HG02884 (cell line): ENCODE data around the gene UBC.
"Not testable (repeated sequence)": the region's sequence is repeated elsewhere in the genome, so short reads cannot be mapped to it uniquely, and the experiment has no call there.

Source experiments
- ATAC-seq: cut with Tn5 transposase; IDR thresholded peaks from one replicate; pipeline ENCODE4 v1.9.1; 2021; ENCODE audit warnings: mild to moderate bottlenecking, moderate library complexity; ENCODE audit not compliant: unreplicated experiment

UBC gene

DNA sequence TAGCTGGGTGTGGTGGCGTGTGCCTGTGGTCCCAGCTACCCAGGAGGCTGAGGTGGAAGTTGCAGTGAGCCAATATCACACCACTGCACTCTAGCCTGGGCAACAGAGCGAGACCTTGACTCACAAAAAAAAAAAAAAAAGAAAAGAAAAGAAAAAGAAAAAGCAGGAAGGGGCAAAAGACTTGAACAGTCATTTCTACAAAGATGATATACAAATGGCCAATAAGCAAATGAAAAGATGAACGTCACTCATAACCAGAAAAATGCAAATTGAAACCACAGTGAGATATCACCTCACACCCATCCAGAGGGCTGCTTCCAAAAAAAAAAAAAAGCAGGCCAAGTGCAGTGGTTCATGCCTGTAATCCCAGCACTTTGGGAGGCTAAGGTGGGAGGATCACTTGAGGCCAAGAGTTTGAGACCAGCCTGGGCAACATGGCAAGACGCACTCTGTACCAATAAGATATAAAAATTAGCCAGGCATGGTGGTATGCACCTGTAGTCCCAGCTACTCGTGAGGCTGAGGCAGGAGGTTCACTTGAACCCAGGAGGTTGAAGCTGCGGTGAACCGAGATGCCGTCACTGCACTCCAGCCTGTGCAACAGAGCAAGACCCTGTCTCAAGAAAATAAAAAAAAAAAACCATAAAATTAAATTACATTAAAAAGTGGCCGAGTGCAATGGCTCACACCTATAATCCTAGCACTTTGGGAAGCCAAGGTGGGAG is 20.5 kb downstream of the UBC start:
- ATAC-seq = peak; percentile 55

- no peak for ATAC-seq
Measured at GRCh38 chr12:124888260-124888659, 26.2 kb downstream of the UBC start.

- ATAC-seq = not testable (repeated sequence)
Measured at GRCh38 chr12:124887766-124888165, 26.7 kb downstream of the UBC start.

DNA sequence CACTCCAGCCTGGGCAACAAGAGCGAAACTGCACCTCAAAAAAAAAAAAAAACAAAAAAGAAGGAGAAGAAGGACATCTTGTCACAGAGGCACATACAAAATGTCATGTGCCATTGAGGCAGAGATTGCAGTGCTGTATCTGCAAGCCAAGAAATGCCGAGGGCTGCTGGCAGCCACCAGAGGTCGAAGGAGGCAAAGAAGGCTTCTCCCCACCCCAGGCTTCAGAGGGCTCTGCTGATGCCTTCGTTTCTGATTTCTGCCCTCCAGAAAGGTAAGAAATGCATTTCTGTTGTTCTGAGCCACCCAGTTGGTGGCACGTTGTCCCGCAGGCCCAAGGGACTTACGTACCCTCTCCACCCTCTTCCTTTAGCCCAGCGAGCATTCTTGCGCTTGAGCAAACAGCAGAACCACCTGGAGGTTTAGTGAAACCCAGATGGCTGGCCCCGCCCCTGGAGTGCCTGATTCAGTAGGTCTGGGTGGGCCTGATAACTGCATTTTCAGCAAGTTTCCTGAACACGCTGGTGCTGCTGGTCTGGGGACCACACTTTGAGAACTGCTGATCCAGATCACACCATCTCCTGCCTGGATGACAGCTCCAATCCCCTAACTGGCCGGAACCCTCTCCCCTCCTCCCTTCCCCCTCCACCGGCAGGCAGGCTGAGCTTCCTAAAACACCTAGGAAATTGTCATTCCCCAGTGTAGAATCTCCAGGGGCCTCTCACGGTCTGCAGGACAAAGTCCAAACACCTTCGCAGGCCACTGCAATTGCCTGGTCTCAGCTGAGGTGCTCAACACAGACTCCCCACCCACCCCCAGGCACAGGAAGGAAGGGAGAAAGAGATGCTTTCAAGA is 29.6 kb downstream of the UBC start:
- peak; percentile 71 for ATAC-seq

GRCh38 chr12:124883263-124884130 is 31.0 kb downstream of the UBC start:
- ATAC-seq = no peak

- ATAC-seq = no peak
Measured at GRCh38 chr12:124881123-124881522, 33.3 kb downstream of the UBC start.

- ATAC-seq = not testable (repeated sequence)
Measured at GRCh38 chr12:124880335-124880734, 34.1 kb downstream of the UBC start.

- no peak for ATAC-seq
Measured at GRCh38 chr12:124878795-124879516, 35.5 kb downstream of the UBC start.

DNA sequence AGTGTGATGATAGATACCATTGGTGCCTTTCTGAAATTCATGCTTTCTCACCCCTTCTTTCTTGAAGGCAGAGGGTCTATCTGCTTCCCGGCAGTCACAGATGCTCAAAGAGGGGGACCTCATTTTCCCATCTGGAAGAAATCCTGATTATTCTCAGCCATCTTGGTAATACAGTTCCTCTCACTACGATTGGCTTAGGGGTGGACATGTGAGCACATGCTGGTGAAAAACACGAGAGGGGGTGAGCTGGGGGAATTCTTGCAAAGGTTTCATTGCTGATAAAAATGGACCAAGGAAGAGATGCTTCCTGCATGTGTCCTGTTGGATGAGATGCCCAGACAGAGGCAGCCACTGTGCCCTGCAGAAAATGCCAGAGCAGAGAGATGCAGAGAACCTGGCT is 37.0 kb downstream of the UBC start:
- ATAC-seq = no peak

DNA sequence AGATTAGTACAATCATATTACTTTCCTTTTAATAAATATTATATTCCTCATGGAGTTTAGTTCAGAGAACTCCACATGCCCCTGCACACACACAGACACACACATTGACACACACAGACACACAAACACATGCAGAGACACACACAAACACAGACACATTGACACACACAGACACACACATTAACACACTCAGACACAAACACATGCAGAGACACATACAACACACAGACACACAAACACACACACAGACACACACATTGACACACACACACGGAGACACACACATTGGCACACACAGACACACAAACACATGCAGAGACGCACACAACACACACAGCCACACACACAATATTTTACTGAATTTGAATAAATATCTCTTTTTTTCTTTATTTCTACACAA is 38.3 kb downstream of the UBC start:
- ATAC-seq = no peak

DNA sequence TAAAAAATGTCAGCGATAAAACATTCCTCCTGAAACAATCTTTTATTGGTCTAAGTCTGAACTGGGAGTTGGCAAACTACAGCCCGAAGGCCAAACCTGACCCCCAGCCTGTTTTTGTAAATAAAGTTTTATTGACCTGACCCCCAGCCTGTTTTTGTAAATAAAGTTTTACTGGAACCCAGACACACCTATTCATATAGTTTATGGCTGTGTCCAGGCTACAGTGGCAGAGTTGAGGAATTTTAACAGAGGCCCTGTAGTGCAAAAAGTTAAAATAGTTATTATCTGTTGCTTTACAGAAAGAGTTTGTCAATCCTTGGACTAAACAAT is 38.7 kb downstream of the UBC start:
- no peak for ATAC-seq

DNA sequence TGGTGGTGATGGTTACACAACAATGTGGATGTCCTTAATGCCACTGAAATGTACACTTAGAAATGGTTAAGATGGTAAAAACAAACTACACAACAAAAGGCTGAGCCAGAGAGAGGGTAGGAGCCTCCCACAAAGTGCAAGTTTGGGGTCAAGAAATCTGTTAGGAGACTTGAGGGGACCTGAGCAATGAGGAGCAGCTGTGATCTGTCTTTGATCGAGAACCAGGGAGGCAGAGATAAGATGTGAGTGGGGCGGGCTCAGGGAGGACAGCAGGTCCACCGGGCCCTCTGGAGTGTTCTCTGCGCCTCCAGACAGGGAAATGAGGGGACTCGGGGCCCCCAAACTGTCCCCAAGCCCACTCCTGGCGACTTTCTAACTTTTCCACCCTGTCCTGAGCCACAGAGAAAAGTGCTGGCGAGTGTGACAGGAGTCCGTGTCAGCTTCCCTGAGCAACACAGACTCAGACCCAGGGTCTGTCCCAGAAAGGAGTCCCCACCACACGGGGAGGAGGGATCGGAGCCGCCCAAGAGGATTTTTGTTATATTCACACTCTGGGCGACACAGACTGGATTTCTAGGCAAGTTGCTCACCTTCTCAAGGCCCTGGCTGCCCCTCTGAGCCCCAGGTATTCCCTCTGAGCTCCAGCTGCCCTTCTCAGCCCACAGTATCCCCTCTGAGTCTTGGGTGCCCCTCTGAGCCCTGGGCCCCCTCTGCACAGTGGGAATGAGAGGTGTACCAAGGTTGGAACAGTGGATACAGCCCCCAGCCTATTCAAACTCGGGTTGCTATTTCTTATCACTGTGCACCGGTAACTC is 39.3 kb downstream of the UBC start:
- ATAC-seq = no peak

GRCh38 chr12:124874188-124874587 is 40.3 kb downstream of the UBC start:
- ATAC-seq = no peak

GRCh38 chr12:124872068-124872719 is 42.3 kb downstream of the UBC start:
- ATAC-seq = no peak

DNA sequence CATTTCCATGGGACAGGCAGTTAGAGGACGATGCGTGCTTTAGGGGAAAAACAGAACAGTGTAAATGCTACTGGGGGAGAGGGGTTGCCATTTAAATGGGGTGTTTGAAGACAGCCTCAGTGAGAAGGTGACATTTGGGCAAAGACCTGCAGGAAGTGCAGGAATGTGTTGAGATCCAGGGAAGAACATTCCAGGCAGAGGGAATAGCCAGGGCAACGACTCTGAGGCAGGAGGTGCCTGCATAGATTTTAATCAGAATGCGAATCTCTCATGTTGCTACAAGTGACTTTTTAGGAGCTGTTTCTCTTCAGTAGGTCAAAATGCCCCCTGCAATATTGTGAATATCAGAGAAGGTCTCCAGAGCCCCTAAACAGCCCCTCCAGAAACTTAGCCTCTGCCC is 43.2 kb downstream of the UBC start:
- ATAC-seq = no peak

DNA sequence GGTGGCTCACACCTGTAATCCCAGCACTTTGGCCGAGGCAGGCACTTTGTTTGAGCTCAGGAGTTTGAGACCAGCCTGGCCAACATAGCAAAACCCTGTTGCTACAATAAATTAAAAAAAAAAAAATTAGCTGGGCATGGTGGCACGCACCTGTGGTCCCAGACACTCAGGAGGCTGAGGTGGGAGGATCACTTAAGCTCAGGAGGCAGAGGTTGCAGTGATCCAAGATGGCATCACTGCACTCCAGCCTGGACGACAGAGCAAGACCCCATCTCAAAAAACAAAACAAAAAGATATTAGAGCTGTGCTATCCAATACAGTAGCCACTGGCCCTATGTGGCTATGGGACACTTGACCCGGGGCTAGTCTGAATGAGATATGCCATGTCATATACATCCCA is 43.9 kb downstream of the UBC start:
- ATAC-seq = no peak

DNA sequence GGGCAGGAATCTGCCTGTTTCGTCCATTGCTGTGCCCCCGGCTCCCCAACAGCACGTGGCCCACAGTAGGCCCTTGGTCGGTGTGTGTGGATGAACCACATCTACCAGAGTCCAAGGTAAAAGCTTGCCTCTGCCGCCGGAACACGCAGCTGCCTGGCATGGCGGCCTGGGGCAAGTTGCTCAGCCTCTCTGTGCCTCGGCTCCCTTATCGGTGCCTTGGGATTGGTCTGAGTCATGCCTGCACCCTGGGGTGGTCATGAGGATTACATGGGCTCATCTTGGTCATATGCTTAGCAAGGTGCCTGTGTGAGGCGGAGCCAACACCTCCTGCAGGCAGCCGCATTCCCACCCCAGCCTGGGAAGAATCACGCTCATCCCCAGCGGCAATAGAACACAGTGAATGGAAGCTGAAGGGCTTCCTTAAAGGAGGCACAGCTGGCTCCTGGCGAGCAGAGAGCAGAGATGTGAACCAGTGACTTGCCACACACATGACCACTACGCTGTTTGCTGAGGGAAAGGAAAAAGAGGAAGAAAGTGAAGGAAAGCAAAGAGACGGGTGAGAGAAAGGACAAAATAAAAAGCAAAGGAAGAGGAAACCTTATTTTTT is 45.3 kb downstream of the UBC start:
- no peak for ATAC-seq

DNA sequence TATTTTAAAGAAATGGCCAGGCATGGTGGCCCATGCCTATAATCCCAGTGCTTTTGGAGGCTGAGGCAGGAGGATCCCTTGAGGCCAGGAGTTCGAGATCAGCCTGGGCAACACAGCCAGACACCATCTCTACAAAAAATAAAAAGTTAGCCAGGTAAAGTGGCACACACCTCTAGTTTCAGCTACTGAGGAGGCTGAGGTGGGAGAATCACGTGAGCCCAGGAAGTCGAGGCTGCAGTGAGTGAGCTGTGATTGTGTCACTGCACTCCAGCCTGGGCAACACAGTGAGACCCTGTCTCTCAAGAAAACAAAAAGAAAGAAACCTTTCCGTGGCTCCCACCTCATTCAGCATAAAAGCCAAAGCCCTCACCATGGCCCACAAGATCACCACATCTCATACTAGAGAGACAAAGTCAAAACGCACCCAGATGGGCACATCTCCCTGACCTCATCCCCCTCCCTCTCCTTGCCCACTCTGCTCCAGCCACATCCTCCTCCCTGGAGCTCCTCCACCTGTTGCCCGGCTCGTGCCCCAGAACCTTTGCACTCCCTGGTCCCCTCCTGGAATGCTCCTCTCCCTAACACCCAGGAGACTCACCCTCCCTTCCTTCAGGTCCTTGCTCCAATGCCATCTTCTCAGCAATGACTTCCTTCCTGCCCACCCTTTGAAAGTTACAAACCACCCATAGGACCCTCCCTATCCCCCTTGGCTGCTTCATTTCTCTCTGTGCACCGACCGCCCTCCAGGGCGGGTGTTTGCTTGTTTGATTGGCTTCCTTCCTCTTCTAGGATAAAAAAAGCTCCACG is 46.0 kb downstream of the UBC start:
- no peak for ATAC-seq
